GM13977 (cell line): Measurements from ENCODE around the gene NPS.

Source experiments
- DNase-seq: peaks from one replicate; pipeline ENCODE4 v3.0.0; 2012; ENCODE audit warnings: low spot score
- CTCF ChIP-seq: IDR thresholded peaks from 2 replicates; pipeline ENCODE4 v1.5.1; 2012; ENCODE audit warnings: mild to moderate bottlenecking, control low read depth; ENCODE audit not compliant: insufficient read depth; ENCODE audit errors: extremely low read depth, missing control alignments
- in situ Hi-C: fragments of 300-500 bp; cut with MboI; formaldehyde crosslinking; loops from one replicate; pipeline ENCODE4 v1.12.0; 2022; ENCODE audit warnings: low sequenced_read_pairs, low pct_unique_long_range_greater_than_20kb, mixed read lengths, inconsistent platforms; ENCODE audit not compliant: unreplicated experiment

NPS gene

GRCh38 chr10:127548022-127548421 is 1.1 kb upstream of the NPS start:
- no peak for DNase-seq
- in situ Hi-C loops: no loop called here
- no peak for TF ChIP-seq CTCF

DNA sequence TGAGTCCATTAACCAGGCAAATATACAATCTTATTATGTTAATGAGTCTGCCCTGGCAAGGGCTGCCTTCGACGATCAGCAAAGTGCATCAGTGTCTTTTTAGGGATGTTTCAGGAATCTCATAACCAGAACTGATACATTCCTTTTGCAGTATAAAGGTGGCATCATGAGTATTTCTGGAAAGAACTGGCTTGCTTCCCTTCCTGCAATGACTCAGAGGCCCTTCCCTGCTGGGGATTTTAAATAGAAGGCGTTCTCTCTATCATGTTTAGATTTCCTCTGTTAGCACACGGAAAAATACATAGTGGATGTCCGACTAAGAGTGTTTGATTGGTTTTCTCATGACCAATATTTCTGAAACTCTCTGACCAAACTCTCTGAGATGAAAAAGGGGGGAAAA is 1.8 kb downstream of the NPS start:
- in situ Hi-C loops: no loop called here
- TF ChIP-seq CTCF: no peak
- no peak for DNase-seq

- DNase-seq: no peak
- in situ Hi-C loops: no loop called here
- no peak for TF ChIP-seq CTCF
Measured at GRCh38 chr10:127552446-127552845, 3.3 kb downstream of the NPS start.

GRCh38 chr10:127553417-127553816 is 4.3 kb downstream of the NPS start:
- TF ChIP-seq CTCF: no peak

DNA sequence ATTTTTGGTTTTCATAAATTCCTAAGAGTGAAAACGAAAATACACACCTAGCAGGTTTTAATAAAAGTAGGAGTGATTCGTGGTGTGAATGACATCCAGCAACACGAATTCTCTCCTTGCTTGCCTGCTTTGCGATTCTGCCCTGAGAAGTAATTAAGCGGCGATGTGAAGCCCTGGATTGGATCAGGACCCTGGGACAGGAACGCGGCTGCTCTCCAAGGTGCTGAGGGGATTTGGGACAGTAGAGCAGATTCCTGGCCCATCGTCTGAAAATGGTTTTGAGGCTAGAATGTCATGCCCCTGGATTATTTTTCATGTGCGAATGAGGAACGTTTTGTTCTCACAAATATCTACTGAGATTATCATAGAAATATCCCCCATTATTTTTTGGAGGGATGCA is 7.8 kb downstream of the NPS start:
- no peak for DNase-seq
- TF ChIP-seq CTCF: no peak
- in situ Hi-C loops: no loop called here

More at GRCh38 chr10:127553417-127553816, 4.3 kb downstream of the NPS start:
- DNase-seq: no peak
- in situ Hi-C loops: no loop called here

DNA sequence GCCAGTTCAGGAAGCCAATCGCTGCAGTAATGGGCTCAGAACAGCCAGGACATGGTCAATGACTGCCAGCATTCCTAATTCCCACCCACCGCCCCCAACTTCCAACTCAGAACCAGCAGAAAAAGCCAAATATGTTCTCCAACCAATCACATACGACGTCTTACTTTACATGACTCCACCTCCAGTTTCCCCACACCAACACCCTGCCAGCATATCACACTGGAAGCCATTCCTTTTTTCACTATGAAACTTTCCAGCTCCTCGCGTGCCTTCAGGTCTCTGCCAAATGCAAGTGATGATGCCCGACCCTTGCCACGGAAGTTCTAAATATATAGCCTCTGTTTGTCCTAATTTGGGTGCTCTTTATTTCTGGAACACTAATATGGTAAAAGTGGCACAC is 12.5 kb downstream of the NPS start:
- TF ChIP-seq CTCF: no peak
- in situ Hi-C loops: no loop called here
- DNase-seq: no peak
